IMR-90 (cell line): ENCODE measurements around the gene HRAS. TPM values are rescaled to one million over a fixed set of nuclear protein-coding genes. Genes with fewer than 3 reads are reported as not detected.

Source experiments
- ATAC-seq: fragments of 200-7000 bp; cut with Tn5 transposase; 2 replicates; pipeline ENCODE4 v1.9.1; 2020; ENCODE audit warnings: low read depth, mild to moderate bottlenecking, moderate library complexity
- BruUV-seq: library from RNA; stranded (reverse); fragments of 400-500 nt; replicated peaks from 2 replicates; lab custom pipeline; 2021; lab: Mats Ljungman, UMichigan
- CTCF ChIA-PET: fragments of 300-600 bp; formaldehyde crosslinking; extraction: SDS; loops from one replicate; lab custom pipeline; 2021; ENCODE audit warnings: antibody characterized with exemption; lab: Yijun Ruan, JAX
- POLR2A ChIA-PET: fragments of 300-600 bp; sonication (Branson Sonifier 250); formaldehyde crosslinking; loops from one replicate; lab custom pipeline; 2022; ENCODE audit warnings: antibody characterized with exemption; ENCODE audit not compliant: unreplicated experiment; lab: Charles Lee
- DNase-seq: peaks from one replicate; pipeline ENCODE4 v3.0.0; 2013
- H2AFZ ChIP-seq: replicated peaks from 2 replicates; pipeline ENCODE3; 2013; ENCODE audit warnings: low read length, mild to moderate bottlenecking; ENCODE audit not compliant: poor library complexity
- H2AK5ac ChIP-seq: 2 replicates; pipeline ENCODE4 v1.6.1; 2013; ENCODE audit warnings: low read depth, low read length, inconsistent platforms
- H2AK9ac ChIP-seq: replicated peaks from 2 replicates; pipeline ENCODE3; 2013; ENCODE audit warnings: mild to moderate bottlenecking, low read depth, low read length, moderate library complexity; ENCODE audit not compliant: poor library complexity
- H2BK120ac ChIP-seq: 2 replicates; pipeline ENCODE4 v1.6.1; 2013; ENCODE audit warnings: low read depth, low read length, inconsistent platforms
- H2BK15ac ChIP-seq: 3 replicates; pipeline ENCODE4 v1.6.1; 2013; ENCODE audit warnings: low read depth, low read length, inconsistent platforms
- H2BK20ac ChIP-seq: 2 replicates; pipeline ENCODE4 v1.6.1; 2013; ENCODE audit warnings: low read depth, mild to moderate bottlenecking, inconsistent platforms, low read length, moderate library complexity
- H2BK5ac ChIP-seq: 2 replicates; pipeline ENCODE4 v1.6.1; 2013; ENCODE audit warnings: mild to moderate bottlenecking, low read depth, low read length, inconsistent platforms; ENCODE audit not compliant: poor library complexity, severe bottlenecking
- H3K14ac ChIP-seq: replicated peaks from 2 replicates; pipeline ENCODE4 v1.6.1; 2013; ENCODE audit warnings: low read depth, low read length, inconsistent platforms
- H3K18ac ChIP-seq: 2 replicates; pipeline ENCODE4 v1.6.1; 2013; ENCODE audit warnings: low read depth, low read length, control low read depth
- H3K23ac ChIP-seq: 2 replicates; pipeline ENCODE4 v1.6.1; 2013; ENCODE audit warnings: low read depth, low read length, inconsistent platforms
- H3K27ac ChIP-seq: 2 replicates; pipeline ENCODE4 v1.5.1; 2013; ENCODE audit warnings: mild to moderate bottlenecking, control low read depth, low read length; ENCODE audit not compliant: insufficient read depth
- H3K27me3 ChIP-seq: 2 replicates; pipeline ENCODE4 v1.6.1; 2013; ENCODE audit warnings: low read length; ENCODE audit not compliant: control insufficient read depth, insufficient read depth
- H3K36me3 ChIP-seq: 2 replicates; pipeline ENCODE4 v1.6.1; 2013; ENCODE audit warnings: low read length, mixed read lengths; ENCODE audit not compliant: control insufficient read depth, insufficient read depth
- H3K4ac ChIP-seq: 2 replicates; pipeline ENCODE4 v1.6.1; 2013; ENCODE audit warnings: low read depth, low read length, inconsistent platforms
- H3K4me1 ChIP-seq: 2 replicates; pipeline ENCODE4 v1.6.1; 2013; ENCODE audit warnings: low read length, mixed read lengths; ENCODE audit not compliant: control insufficient read depth, insufficient read depth
- H3K4me2 ChIP-seq: 2 replicates; pipeline ENCODE4 v1.6.1; 2013; ENCODE audit warnings: low read depth, mild to moderate bottlenecking, control low read depth, low read length, moderate library complexity
- H3K4me3 ChIP-seq: 2 replicates; pipeline ENCODE4 v1.5.1; 2013; ENCODE audit warnings: low read depth, mild to moderate bottlenecking, control low read depth, low read length, moderate library complexity; ENCODE audit not compliant: insufficient read depth
- H3K56ac ChIP-seq: 2 replicates; pipeline ENCODE4 v1.6.1; 2013; ENCODE audit warnings: low read length, inconsistent platforms; ENCODE audit not compliant: insufficient read depth; ENCODE audit errors: extremely low read depth
- H3K79me1 ChIP-seq, 2 experiments: 2 replicates each; pipeline ENCODE4 v1.6.1; 2013; ENCODE audit warnings: low read length in 2 of 2, inconsistent platforms in 1 of 2, low read depth in 1 of 2
- H3K9ac ChIP-seq: 2 replicates; pipeline ENCODE4 v1.6.1; 2013; ENCODE audit warnings: low read depth, low read length, control low read depth
- H3K9me1 ChIP-seq: 2 replicates; pipeline ENCODE4 v1.6.1; 2013; ENCODE audit warnings: low read length, inconsistent platforms; ENCODE audit not compliant: insufficient read depth
- H3K9me3 ChIP-seq: 2 replicates; pipeline ENCODE4 v1.6.1; 2013; ENCODE audit warnings: low read length; ENCODE audit not compliant: control insufficient read depth, insufficient read depth
- H4K20me1 ChIP-seq: 2 replicates; pipeline ENCODE4 v1.6.1; 2013; ENCODE audit warnings: low read length, inconsistent platforms; ENCODE audit not compliant: insufficient read depth
- H4K5ac ChIP-seq: 2 replicates; pipeline ENCODE4 v1.6.1; 2013; ENCODE audit warnings: mild to moderate bottlenecking, low read depth, low read length, control low read depth
- H4K8ac ChIP-seq, 2 experiments: 2 replicates each; pipeline ENCODE4 v1.6.1; 2013; ENCODE audit warnings: low read depth in 2 of 2, low read length in 2 of 2, control low read depth in 1 of 2, inconsistent platforms in 1 of 2
- H4K91ac ChIP-seq: 2 replicates; pipeline ENCODE4 v1.6.1; 2013; ENCODE audit warnings: low read depth, low read length, inconsistent platforms; ENCODE audit not compliant: insufficient read depth
- CEBPB ChIP-seq: IDR thresholded peaks from 2 replicates; pipeline ENCODE4 v1.6.1; 2012; ENCODE audit warnings: low read depth, low read length, improper control_type of control experiment
- CHD1 ChIP-seq: IDR thresholded peaks from 2 replicates; pipeline ENCODE4 v1.6.1; 2012; ENCODE audit warnings: low read depth, low read length, improper control_type of control experiment
- FOS ChIP-seq: fragments of 150-350 bp; IDR thresholded peaks from 2 replicates; pipeline ENCODE4 v1.6.1; 2016; ENCODE audit warnings: low read depth, low read length
- MAFK ChIP-seq: IDR thresholded peaks from 2 replicates; pipeline ENCODE4 v1.6.1; 2012; ENCODE audit warnings: low read depth, low read length, improper control_type of control experiment
- MAZ ChIP-seq: IDR thresholded peaks from 2 replicates; pipeline ENCODE4 v1.6.1; 2012; ENCODE audit warnings: low read depth, mild to moderate bottlenecking, low read length, improper control_type of control experiment, moderate library complexity, borderline replicate concordance
- MXI1 ChIP-seq: IDR thresholded peaks from 2 replicates; pipeline ENCODE4 v1.6.1; 2012; ENCODE audit warnings: low read depth, mild to moderate bottlenecking, low read length, moderate library complexity, borderline replicate concordance
- NFE2L2 ChIP-seq: fragments of 150-350 bp; IDR thresholded peaks from 2 replicates; pipeline ENCODE4 v1.6.1; 2016; ENCODE audit warnings: low read depth, mild to moderate bottlenecking, low read length
- POLR2A ChIP-seq: IDR thresholded peaks from 2 replicates; pipeline ENCODE4 v1.6.1; 2012; ENCODE audit warnings: mild to moderate bottlenecking, low read depth, low read length
- RAD21 ChIP-seq: IDR thresholded peaks from 2 replicates; pipeline ENCODE4 v1.6.1; 2012; ENCODE audit warnings: low read length, improper control_type of control experiment
- RCOR1 ChIP-seq: IDR thresholded peaks from 2 replicates; pipeline ENCODE4 v1.6.1; 2012; ENCODE audit warnings: mild to moderate bottlenecking, low read length, improper control_type of control experiment; ENCODE audit not compliant: insufficient replicate concordance
- RFX5 ChIP-seq: IDR thresholded peaks from 2 replicates; pipeline ENCODE4 v1.8.0; 2012; ENCODE audit warnings: low read depth, mild to moderate bottlenecking, low read length, moderate library complexity
- SMC3 ChIP-seq: fragments of 150-350 bp; IDR thresholded peaks from 2 replicates; pipeline ENCODE4 v1.6.1; 2016; ENCODE audit warnings: low read depth, mild to moderate bottlenecking, antibody characterized with exemption, low read length, moderate library complexity
- WGBS, 2 experiments: methylation state at CpG; one replicate each; pipeline versions ENCODE4 v1.1.5 to v1.1.7; 2013; ENCODE audit warnings: missing lambda C conversion rate in 2 of 2; ENCODE audit not compliant: insufficient read length in 1 of 2; ENCODE audit errors: extremely low coverage in 2 of 2; 5-methylcytosine and 5-hydroxymethylcytosine counted together
- dilution Hi-C: fragments of 300-500 bp; cut with HindIII; formaldehyde crosslinking; loops from one replicate; pipeline ENCODE4 v1.14.3; 2018; ENCODE audit warnings: low sequenced_read_pairs; ENCODE audit not compliant: unreplicated experiment
- in situ Hi-C: fragments of 300-500 bp; cut with MboI; formaldehyde crosslinking; loops from 3 replicates; pipeline ENCODE4 v1.14.3; 2019; ENCODE audit warnings: low sequenced_read_pairs, inconsistent platforms, mixed read lengths
- intact Hi-C: fragments of 100-400 bp; cut with micrococcal nuclease; formaldehyde crosslinking; loops from 2 replicates; pipeline ENCODE4 v1.10.0; 2022
- polyA plus RNA-seq, 3 experiments: library from polyadenylated mRNA; depleted of rRNA; stranded (reverse); fragments of >200 nt; gene quantifications; 2 replicates each; pipeline ENCODE4 v1.2.3, GENCODE V29; 2012; ENCODE audit warnings: low replicate concordance in 1 of 3
- total RNA-seq: library from RNA; depleted of rRNA; stranded (reverse); fragments of >200 nt; gene quantifications from 2 replicates; pipeline ENCODE4 v1.2.3, GENCODE V29; 2012
- TF ChIP-seq, protein P1 (sequence below): fragments of 150-350 bp; IDR thresholded peaks from 2 replicates; pipeline ENCODE4 v1.6.1; 2016; ENCODE audit warnings: low read depth, mild to moderate bottlenecking, low read length, moderate library complexity, borderline replicate concordance
- TF ChIP-seq, protein P2 (sequence below): conservative IDR thresholded peaks from 2 replicates; pipeline ENCODE4 v1.5.1; 2012; ENCODE audit warnings: mild to moderate bottlenecking, low read depth, low read length, improper control_type of control experiment
- TF ChIP-seq, protein P3 (sequence below): fragments of 150-350 bp; IDR thresholded peaks from 2 replicates; pipeline ENCODE4 v1.6.1; 2017; ENCODE audit warnings: mild to moderate bottlenecking, antibody characterized with exemption, low read length, low read depth

The HRAS gene
- total and polyA plus RNA-seq, 2 of the 4 experiments (the other 2 are of a cell fraction) = 108 to 123 TPM

DNA sequence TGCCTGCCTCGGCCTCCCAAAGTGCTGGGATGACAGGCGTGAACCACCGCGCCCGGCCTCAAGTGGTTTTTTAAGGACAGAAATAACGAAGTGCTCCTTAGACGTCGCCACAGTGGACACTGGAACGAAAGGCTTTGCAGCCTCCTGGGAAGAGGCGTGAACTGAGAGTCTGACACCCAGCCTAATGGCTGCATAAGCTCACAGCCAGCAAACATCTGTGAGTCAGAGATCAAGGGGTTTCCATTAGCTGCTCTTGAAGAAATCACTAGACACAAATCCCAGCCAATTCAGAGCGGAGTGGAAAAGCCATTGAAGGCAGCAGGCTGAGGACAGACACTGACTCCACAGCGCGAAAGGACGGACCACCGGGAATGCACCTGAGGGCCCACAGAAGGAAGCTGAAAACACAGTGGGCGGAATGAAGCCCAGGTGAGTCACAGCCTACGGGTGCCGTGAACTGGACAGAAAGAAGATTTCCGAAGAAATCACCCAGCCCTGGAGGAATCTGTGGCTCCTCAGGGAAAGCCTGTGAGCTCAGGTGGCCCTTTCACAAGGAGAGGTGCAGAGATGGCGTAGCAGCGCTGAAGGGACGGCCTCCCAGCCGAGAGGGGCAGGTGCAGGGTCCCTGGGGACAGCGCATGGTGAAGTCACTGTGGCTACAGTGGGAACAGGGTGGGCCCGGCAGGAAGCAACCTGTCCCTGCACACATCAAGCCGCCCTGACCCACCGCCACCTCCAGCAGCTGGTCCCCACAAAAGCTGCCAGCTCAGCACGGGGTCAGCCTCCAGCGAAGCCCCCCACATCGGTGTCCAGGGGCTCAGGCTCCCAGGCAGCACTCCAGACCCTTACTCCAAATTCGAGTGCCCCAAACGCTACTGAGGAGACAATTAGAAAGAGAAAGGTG, 13.6 kb upstream of the HRAS start:
- Histone ChIP-seq H4K5ac (no peak overlapping the region), H3K23ac (no peak overlapping the region), H3K27me3 (peaks cover 10% of the 10 kb centered on the region; the same call in 1 of the 2 replicates), H3K27ac (no peak overlapping the region), H3K36me3 (peaks cover 2% of the 10 kb centered on the region; the same call in 1 of the 2 replicates), H3K56ac (no peak overlapping the region), H2AK5ac (no peak overlapping the region), H3K14ac (no peak overlapping the region), H4K8ac (no peak overlapping the region), H2BK15ac (no peak overlapping the region), H3K9me1 (no peaks in the 10 kb centered on the region), H3K18ac (no peak overlapping the region), H3K9me3 (no peaks in the 10 kb centered on the region), H3K4me3 (no peak overlapping the region), H3K4me2 (no peak overlapping the region), H2AFZ (peak overlapping the region; percentile 56), H3K79me1 (no peaks in the 10 kb centered on the region), H2BK20ac (no peak overlapping the region), H4K20me1 (no peaks in the 10 kb centered on the region), H4K91ac (no peak overlapping the region), H3K4me1 (no peaks in the 10 kb centered on the region), H2BK5ac (no peak overlapping the region), H3K4ac (no peak overlapping the region), H2BK120ac (no peak overlapping the region), H2AK9ac (no peak overlapping the region), H3K9ac (no peak overlapping the region)
- in situ Hi-C loops (no loop called here), dilution Hi-C loops (no loop called here), intact Hi-C loops (no loop called here)
- no peak for TF ChIP-seq MXI1
- TF ChIP-seq FOS = no peak
- TF ChIP-seq POLR2A = no peak
- no peak for TF ChIP-seq MAZ
- no peak for TF ChIP-seq NFE2L2
- TF ChIP-seq RCOR1 = no peak
- TF ChIP-seq RFX5 = no peak
- no peak for TF ChIP-seq MAFK
- no peak for TF ChIP-seq CEBPB
- TF ChIP-seq SMC3 = no peak
- TF ChIP-seq, protein P1, sequence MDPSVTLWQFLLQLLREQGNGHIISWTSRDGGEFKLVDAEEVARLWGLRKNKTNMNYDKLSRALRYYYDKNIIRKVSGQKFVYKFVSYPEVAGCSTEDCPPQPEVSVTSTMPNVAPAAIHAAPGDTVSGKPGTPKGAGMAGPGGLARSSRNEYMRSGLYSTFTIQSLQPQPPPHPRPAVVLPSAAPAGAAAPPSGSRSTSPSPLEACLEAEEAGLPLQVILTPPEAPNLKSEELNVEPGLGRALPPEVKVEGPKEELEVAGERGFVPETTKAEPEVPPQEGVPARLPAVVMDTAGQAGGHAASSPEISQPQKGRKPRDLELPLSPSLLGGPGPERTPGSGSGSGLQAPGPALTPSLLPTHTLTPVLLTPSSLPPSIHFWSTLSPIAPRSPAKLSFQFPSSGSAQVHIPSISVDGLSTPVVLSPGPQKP = no peak
- TF ChIP-seq, protein P2, sequence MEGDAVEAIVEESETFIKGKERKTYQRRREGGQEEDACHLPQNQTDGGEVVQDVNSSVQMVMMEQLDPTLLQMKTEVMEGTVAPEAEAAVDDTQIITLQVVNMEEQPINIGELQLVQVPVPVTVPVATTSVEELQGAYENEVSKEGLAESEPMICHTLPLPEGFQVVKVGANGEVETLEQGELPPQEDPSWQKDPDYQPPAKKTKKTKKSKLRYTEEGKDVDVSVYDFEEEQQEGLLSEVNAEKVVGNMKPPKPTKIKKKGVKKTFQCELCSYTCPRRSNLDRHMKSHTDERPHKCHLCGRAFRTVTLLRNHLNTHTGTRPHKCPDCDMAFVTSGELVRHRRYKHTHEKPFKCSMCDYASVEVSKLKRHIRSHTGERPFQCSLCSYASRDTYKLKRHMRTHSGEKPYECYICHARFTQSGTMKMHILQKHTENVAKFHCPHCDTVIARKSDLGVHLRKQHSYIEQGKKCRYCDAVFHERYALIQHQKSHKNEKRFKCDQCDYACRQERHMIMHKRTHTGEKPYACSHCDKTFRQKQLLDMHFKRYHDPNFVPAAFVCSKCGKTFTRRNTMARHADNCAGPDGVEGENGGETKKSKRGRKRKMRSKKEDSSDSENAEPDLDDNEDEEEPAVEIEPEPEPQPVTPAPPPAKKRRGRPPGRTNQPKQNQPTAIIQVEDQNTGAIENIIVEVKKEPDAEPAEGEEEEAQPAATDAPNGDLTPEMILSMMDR = no peak
- TF ChIP-seq RAD21 = no peak
- TF ChIP-seq, protein P3, sequence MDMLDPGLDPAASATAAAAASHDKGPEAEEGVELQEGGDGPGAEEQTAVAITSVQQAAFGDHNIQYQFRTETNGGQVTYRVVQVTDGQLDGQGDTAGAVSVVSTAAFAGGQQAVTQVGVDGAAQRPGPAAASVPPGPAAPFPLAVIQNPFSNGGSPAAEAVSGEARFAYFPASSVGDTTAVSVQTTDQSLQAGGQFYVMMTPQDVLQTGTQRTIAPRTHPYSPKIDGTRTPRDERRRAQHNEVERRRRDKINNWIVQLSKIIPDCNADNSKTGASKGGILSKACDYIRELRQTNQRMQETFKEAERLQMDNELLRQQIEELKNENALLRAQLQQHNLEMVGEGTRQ = no peak
- no peak for TF ChIP-seq CHD1
- CTCF ChIA-PET = no interaction called here
- WGBS, 2 experiments = 81% methylated on average over 22 of the region's 32 CpGs; no CpG with 5 or more reads in 1 of the 2 experiments
- no TSS peak for BruUV-seq
- DNase-seq (no peak), ATAC-seq (peak; percentile 11; the same call in 1 of the 2 replicates)
- POLR2A ChIA-PET = no interaction called here
